ENCODE results near the gene PDE11A. TPM values are rescaled to one million over a fixed set of nuclear protein-coding genes. Genes with fewer than 3 reads are reported as not detected.

PDE11A gene
- polyA plus RNA-seq, 4 donors: 4.8 to 9.8 (median 7.1) TPM

DNA sequence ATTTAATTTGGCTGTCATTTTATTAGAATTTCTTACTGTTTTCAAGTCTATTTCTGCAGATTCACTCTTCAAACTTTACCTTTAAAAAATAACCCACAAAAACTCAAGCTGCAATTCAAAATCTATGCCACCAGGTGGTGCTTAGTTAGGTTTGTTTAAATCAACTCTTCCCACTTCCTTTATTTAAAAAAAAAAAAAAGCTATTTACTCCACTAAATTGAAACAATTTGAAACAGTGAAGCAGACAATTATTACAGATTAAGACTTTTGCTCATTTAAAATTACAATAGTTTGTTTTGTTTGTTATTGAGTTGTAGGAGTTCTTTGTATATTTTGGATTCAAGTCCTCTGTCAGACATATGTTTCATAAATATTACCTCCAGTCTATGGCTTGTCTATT is 300.0 kb downstream of the PDE11A start:
- no peak for DNase-seq (ENCODE audit: low read depth in 4 of 4, low spot score in 3 of 4)

- no peak for DNase-seq (ENCODE audit: low read depth in 4 of 4, low spot score in 3 of 4)
Observed at GRCh38 chr2:177771191-177771590, 301.4 kb downstream of the PDE11A start.

DNA sequence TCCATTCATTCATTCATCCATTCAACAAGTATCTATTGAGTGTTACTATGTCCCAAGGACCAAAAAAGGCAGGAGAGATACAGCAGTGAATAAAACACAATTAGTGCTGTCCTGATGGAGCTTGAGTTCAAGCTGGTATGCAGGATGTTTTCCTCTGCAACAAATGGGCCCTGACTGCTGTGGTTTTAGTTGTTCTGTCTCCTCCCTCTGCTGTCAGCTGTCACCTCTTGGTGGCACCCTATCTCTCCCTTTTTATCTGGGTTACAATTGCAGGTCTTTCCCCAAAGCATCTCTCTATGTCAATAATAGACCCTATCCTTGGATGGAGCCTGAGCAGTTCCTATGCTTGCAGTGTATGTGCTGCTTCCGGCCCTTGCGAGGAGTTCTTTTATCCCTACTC is 304.8 kb downstream of the PDE11A start:
- no peak for DNase-seq (ENCODE audit: low read depth in 4 of 4, low spot score in 3 of 4)

- no peak for DNase-seq (ENCODE audit: low read depth in 4 of 4, low spot score in 3 of 4)
Observed at GRCh38 chr2:177765698-177766097, 306.9 kb downstream of the PDE11A start.

- peak in 2 of 4 donors; percentile 67 to 78 for DNase-seq (ENCODE audit: low read depth in 4 of 4, low spot score in 3 of 4)
Observed at GRCh38 chr2:177763531-177764265, 308.9 kb downstream of the PDE11A start.

DNA sequence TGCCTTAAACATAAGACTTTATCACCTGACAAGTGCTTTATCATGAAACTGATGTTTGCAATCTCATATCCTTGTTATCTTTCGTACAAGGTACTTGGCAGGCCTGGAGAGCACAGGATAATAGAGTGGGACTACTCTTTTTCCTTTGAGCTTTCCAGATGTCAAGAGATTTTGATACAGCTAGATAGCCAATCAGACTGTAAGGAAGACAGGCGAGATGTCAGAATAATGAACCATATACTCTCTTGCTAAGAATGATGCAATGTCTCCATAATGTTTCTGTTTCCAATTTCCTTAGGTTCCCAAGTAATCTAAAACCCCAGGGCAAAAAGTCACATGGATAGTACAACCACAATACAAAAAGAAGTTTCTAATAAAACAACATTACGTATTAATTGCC is 313.1 kb downstream of the PDE11A start:
- no peak for DNase-seq (ENCODE audit: low read depth in 4 of 4, low spot score in 3 of 4)

DNA sequence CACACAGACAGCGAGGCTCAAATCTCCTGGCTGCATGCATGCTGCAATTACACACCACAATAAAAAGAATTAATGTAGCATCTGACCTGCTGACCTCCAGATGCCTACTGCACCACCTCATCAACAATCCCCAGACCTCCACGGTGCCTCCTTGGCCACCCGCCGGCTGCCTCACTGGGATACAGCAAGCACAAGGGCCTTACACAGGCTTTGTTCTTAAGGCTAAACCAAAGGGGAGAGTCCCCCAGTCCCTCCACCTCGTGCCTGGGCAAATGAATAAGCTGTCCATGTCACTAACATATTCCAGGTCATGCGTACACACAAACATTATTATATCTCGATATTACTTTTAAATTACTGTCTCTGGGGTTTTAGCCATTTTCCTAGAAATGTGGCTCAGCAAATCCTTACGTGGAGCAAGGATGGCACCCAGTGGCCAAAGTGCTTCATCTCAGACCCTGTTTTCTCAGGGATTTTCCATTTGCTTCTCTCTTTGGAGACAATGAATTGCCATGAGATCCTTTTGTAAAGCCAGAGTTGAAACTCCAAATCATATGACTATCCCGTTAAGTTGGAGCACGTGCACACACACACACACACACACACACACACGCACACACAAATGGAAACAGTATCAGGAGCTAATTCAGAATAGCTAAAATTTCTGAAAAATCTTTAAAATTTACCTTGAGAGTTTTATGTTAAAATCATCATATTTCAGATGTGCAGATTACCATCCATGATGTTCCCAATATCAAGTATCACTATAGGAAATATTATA is 313.8 kb downstream of the PDE11A start:
- peak in 2 of 4 donors; percentile 61 to 72 for DNase-seq (ENCODE audit: low read depth in 4 of 4, low spot score in 3 of 4)

- no peak for DNase-seq (ENCODE audit: low read depth in 4 of 4, low spot score in 3 of 4)
Observed at GRCh38 chr2:177756336-177756735, 316.2 kb downstream of the PDE11A start.

DNA sequence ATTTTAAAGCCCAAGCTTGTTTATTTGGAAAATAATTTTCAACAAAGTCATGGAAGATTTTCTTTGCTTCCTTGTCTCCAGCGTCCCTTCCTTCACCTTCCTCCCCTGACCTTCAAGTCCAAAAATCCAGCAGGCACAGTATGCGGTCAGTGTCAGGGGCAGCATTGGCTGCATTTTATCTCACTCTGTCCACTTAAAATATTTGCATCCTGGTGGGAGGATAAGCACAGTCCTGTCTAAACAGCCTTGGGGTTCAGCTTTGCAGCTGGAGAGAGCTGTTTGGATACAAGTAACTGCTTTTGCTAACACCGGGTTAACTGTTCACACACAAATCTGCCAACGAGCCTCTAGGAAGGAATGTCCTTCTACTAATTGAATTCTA is 318.1 kb downstream of the PDE11A start:
- peak; percentile 74 to 89 (median 79) for DNase-seq (ENCODE audit: low read depth in 4 of 4, low spot score in 3 of 4)

- DNase-seq (ENCODE audit: low read depth in 4 of 4, low spot score in 3 of 4): peak; percentile 75 to 91 (median 86)
Observed at GRCh38 chr2:177753682-177754491, 318.7 kb downstream of the PDE11A start.

DNA sequence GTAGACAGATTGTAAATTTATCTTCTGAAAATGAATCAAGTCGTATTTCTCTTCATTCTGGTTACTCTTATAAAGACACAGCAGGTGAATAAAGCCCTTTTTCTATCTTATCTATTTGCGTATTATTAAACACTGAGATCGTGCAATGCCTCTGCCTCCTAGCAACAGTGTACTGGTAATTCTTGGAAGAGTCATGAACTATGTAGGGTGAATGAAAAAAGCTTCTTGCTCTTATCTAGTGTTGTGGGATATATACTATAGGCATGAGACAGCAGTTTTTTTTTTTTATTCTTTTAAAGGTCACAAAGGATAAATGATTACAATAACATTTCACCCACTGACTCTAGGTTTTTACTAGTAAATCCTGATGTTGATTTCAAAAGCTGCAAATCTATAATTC is 324.2 kb downstream of the PDE11A start:
- DNase-seq (ENCODE audit: low read depth in 4 of 4, low spot score in 3 of 4): no peak

DNA sequence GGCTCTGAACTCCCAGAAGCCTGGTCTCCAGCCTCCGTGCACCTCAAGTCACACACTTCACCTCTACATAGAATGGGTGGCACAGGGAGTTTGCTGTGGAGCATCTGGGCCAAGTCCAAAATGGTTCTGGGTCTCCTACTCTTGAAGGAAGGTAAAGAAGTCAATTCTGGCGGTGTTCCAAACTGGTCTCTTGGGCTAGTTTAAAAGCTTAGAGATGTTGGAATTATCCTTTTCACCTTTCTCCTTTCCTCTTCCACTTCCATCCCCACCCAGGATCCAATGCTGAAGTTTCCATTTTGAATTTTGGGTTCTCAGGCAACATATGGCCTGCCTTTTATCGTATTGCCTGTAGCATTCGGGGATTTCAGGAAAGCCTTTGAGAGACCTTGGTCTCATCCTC is 325.2 kb downstream of the PDE11A start:
- no peak for DNase-seq (ENCODE audit: low read depth in 4 of 4, low spot score in 3 of 4)

GRCh38 chr2:177746358-177746757 is 326.2 kb downstream of the PDE11A start:
- DNase-seq (ENCODE audit: low read depth in 4 of 4, low spot score in 3 of 4): no peak

DNA sequence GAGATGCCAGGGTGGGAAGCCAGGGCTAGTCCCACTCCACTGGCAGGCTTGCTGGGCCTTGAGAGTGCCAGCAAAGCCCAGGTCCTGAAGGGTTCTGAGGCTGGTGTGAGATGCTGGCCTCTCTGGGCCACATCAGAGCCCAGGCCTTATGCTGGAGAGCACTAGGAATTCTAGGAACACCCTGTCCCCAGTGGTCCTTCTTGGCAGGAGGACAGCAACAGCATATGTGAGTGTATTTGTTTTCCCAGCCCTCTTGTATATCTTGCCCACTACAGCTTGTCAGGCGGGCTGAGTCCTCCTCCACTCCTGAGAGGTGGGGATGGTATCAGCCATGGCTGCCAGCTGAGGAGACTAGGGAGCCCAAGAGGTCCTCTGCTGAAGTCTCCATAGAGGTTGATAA is 327.0 kb downstream of the PDE11A start:
- DNase-seq (ENCODE audit: low read depth in 4 of 4, low spot score in 3 of 4): no peak

DNA sequence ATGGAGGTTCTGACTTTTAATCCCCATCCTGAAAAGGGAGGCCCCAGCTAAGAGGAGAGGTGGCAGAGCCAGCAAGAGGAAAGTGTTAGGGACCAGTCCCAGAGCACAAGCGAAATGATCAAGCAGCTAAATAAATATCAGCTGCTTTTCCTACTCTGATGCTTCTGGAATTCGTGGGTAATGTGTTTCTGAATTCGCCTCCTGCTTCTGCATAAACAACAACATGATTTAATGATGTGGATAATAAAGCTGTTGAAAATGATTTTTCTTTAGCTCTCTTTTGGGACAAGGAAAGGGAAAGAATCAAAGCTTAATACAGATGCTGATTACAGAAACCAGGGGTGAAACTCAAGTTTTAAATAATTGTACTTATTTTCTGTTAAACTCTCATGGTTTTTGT is 329.7 kb downstream of the PDE11A start:
- no peak for DNase-seq (ENCODE audit: low read depth in 4 of 4, low spot score in 3 of 4)

- no peak for DNase-seq (ENCODE audit: low read depth in 4 of 4, low spot score in 3 of 4)
Observed at GRCh38 chr2:177741866-177742265, 330.7 kb downstream of the PDE11A start.

DNA sequence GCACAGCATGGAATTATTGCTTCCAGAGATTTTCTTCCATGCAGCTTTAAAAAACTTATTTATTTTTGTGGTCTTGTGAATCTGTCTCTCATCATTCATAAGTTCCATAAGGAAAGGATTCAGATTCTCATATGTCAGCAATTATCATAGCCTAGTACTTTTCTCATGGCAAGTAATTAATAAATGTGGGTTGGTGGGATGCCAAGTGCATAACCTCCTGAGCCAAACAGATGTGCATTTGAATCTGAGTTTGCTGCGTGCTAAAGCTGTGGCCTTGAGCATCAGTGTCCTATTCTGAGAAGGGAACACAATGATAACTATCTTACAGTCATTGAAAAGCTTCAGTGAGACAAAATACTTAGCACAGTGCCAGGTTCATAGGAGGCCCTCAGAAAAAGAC is 331.9 kb downstream of the PDE11A start:
- DNase-seq (ENCODE audit: low read depth in 4 of 4, low spot score in 3 of 4): no peak

DNA sequence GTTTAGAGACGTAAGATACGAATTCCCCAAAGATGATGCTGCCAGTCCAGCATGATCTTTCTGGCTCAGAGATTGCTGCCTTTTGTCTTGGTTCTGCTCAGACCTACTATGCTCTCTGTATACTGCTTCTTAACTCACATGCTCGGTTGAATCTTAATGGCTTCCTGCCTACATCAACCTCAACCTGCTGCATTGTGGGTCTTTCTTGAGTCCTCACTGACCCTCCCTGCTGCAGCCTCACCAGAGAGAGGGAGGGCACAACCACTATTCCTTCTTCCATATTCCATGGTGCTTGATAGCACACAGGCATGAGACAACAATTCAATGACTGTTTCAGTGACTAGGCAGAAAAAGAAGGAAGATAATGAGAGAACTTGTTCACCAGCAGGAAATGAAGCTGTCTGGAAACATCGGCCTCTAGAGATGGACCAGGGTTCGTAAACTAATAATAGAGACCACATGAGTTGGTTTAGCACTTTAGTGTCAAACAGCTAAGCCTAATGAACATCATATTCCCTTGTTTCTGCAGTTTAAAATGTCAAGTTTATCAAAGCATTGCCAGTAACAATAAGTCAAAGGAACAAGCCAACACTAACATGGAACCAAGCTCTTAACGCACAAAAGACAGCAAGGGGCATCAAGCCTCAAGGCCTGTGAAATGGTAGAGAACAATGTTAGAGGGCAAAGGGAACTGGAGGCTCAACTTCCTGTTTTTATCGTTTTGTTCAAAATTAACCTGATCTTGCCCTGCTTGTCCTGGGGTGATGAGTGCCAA is 333.9 kb downstream of the PDE11A start:
- no peak for DNase-seq (ENCODE audit: low read depth in 4 of 4, low spot score in 3 of 4)

DNA sequence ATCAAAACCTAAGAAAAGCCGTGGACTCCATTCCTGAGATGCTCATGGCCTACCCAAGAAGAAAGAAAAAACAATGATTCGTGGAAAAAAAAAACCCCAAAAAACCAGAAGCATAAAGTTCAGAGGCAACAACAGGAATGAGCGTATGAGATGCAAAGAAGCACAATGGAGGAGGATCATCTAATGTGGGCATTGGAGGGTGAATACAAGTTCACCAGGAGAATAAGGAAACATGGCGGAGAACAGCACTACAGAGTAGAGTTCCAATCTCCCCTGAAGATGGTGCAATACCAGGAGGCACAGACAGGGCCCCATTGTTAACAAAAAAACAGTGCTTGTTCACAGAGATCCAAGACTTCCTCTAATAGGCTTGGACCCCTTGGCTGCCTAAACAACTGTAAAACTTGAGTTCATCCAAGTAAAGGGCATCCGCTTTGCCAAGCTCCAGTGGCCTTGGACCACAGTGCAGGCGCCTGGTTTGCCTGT is 337.2 kb downstream of the PDE11A start:
- DNase-seq (ENCODE audit: low read depth in 4 of 4, low spot score in 3 of 4): no peak

- no peak for DNase-seq (ENCODE audit: low read depth in 4 of 4, low spot score in 3 of 4)
Observed at GRCh38 chr2:177733322-177733855, 339.2 kb downstream of the PDE11A start.

All from left renal pelvis (tissue), 4 donors.